OCI-LY7 (cell line): ENCODE data around the gene RPS19. TPM values are rescaled to one million over a fixed set of nuclear protein-coding genes. Genes with fewer than 3 reads are reported as not detected.

Experiments used
- BruUV-seq: library from RNA; stranded (reverse); fragments of 400-500 nt; replicated peaks from 2 replicates; lab custom pipeline; 2021; lab: Mats Ljungman, UMichigan
- CTCF ChIA-PET: fragments of 300-600 bp; sonication (Branson Sonifier 250); formaldehyde crosslinking; loops from one replicate; lab custom pipeline; 2022; ENCODE audit warnings: antibody characterized with exemption; ENCODE audit not compliant: unreplicated experiment; lab: Charles Lee
- POLR2A ChIA-PET: fragments of 300-600 bp; sonication (Branson Sonifier 250); formaldehyde crosslinking; loops from one replicate; lab custom pipeline; 2022; ENCODE audit warnings: antibody characterized with exemption; lab: Charles Lee
- DNase-seq: peaks from one replicate; pipeline ENCODE4 v3.0.0-alpha.2; 2015; ENCODE audit warnings: low spot score
- H2AFZ ChIP-seq: fragments of 200-600 bp; sonication (generic), shearing (Covaris generic); 2 replicates; pipeline ENCODE4 v1.6.1; 2014; ENCODE audit warnings: mild to moderate bottlenecking, antibody characterized with exemption, low read length, moderate library complexity
- H3K27ac ChIP-seq: fragments of 200-600 bp; sonication (generic); 2 replicates; pipeline ENCODE4 v1.5.1; 2014; ENCODE audit warnings: mixed run types, low read depth, mild to moderate bottlenecking, moderate library complexity, low read length, inconsistent platforms; ENCODE audit not compliant: poor library complexity, severe bottlenecking
- H3K36me3 ChIP-seq: fragments of 200-600 bp; sonication (generic); 2 replicates; pipeline ENCODE4 v1.6.1; 2014; ENCODE audit warnings: mild to moderate bottlenecking, antibody characterized with exemption, low read length, moderate library complexity, mixed read lengths; ENCODE audit not compliant: insufficient read depth
- H3K4me1 ChIP-seq: fragments of 200-600 bp; sonication (generic); 2 replicates; pipeline ENCODE4 v1.5.1; 2014; ENCODE audit warnings: mild to moderate bottlenecking, low read length; ENCODE audit not compliant: insufficient read depth, poor library complexity, severe bottlenecking
- H3K4me2 ChIP-seq: fragments of 200-600 bp; sonication (generic); 2 replicates; pipeline ENCODE4 v1.6.1; 2014; ENCODE audit warnings: mild to moderate bottlenecking, low read length
- H3K4me3 ChIP-seq: fragments of 200-600 bp; sonication (generic); 2 replicates; pipeline ENCODE4 v1.5.1; 2014; ENCODE audit warnings: mild to moderate bottlenecking, low read depth, low read length; ENCODE audit not compliant: poor library complexity, severe bottlenecking
- H3K79me2 ChIP-seq: fragments of 200-600 bp; sonication (generic); 2 replicates; pipeline ENCODE4 v1.6.1; 2016; ENCODE audit warnings: low read depth, mild to moderate bottlenecking, low read length, moderate library complexity, mixed read lengths; ENCODE audit not compliant: insufficient read depth
- H3K9me2 ChIP-seq: fragments of 200-600 bp; sonication (generic); 2 replicates; pipeline ENCODE4 v1.6.1; 2016; ENCODE audit warnings: mild to moderate bottlenecking, low read length, mixed read lengths; ENCODE audit not compliant: insufficient read depth
- H3K9me3 ChIP-seq: fragments of 200-600 bp; sonication (generic); 2 replicates; pipeline ENCODE4 v1.6.1; 2014; ENCODE audit warnings: mild to moderate bottlenecking, mixed run types, low read length, mixed read lengths
- H4K20me1 ChIP-seq: fragments of 200-600 bp; sonication (generic); 2 replicates; pipeline ENCODE4 v1.6.1; 2014; ENCODE audit warnings: mild to moderate bottlenecking, antibody characterized with exemption, low read length, moderate library complexity, mixed read lengths; ENCODE audit not compliant: insufficient read depth
- EZH2phosphoT487 ChIP-seq: fragments of 200-600 bp; sonication (generic); IDR thresholded peaks from 2 replicates; pipeline ENCODE4 v1.6.1; 2018; ENCODE audit warnings: low read depth, borderline replicate concordance, mild to moderate bottlenecking, mixed run types, antibody characterized with exemption, low read length, moderate library complexity, mixed read lengths
- intact Hi-C: fragments of 100-400 bp; cut with micrococcal nuclease; formaldehyde crosslinking; loops from one replicate; pipeline ENCODE4 v1.10.0; 2022; ENCODE audit not compliant: unreplicated experiment
- total RNA-seq, 2 experiments: library from RNA; depleted of rRNA in 1 of 2; stranded (reverse); fragments of >200 nt in 1 of 2; shearing (Covaris generic) in 1 of 2; gene quantifications; 2 replicates each; pipeline ENCODE4 v1.2.3, GENCODE V29; 2014 to 2022
- TF ChIP-seq, protein P1 (sequence below): fragments of 200-600 bp; sonication (generic); conservative IDR thresholded peaks from 2 replicates; pipeline ENCODE4 v1.5.1; 2014; ENCODE audit warnings: mild to moderate bottlenecking, antibody characterized with exemption, low read length, moderate library complexity, mixed read lengths

Gene RPS19
- total RNA-seq, 2 experiments from 2014 or later = 3,803 to 4,414 TPM

DNA sequence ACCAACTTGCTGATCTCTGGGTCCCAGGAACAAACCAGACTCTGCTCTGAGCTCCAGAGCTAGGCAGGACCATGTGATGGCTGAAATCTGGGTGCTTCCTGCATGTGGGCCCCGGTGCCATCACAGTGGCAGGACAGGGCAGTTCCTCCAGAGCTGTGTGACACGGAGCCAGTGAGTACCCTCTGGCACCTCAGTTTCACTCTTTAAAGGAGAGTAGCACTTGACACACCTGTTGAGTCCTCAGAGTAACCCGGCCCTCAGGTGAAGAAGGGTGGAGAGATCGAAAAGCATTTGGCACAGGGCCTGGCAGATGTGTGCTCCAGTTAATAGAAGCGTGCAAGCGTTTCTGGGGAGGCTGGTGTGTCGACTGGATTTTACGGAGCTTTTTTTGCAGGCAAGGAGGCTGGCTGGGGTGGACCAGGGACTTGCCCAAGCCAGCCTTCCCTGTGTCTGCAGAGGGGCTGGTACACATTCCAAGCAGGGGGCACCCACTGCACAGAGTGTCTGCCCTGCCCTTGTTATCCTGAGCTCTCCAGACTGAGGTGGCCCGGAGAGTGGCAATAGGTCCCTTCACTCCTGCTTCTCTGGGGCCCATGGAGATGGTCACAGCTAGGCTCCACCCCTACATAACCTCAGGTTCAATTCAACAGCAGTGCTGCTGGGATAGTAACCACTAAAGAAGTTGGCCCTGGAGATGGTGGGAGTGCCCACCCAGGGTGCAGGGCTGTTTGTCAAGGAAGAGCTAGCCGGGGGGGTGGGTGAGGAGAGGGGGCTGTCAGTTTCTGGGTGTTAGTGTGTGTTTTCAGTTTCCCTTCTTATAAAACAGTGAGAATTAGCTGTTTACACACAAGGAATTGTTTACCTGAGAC lies 8.3 kb downstream of the RPS19 start:
- H3K36me3 ChIP-seq = peaks cover 97% of the 10 kb centered on the region
- ChIA-PET CTCF (interaction anchor here (0.9 kb wide), 1 partner anchor 9 kb away, joined by 6 read pairs; no protein-coding TSS in a partner anchor), POLR2A (interaction anchor here (0.9 to 1.6 kb wide), 2 partner anchors 9 to 74 kb away, joined by 3 to 5 read pairs; no protein-coding TSS in a partner anchor)

DNA sequence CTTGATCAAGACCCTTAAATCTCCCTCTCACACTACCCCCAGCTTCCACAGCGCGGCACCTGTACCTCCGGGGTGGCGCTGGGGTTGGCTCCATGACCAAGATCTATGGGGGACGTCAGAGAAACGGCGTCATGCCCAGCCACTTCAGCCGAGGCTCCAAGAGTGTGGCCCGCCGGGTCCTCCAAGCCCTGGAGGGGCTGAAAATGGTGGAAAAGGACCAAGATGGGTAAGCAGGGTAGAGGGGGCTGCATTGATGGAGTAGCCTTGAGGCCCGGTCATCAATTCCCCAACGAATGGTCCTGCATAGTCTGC lies 8.9 kb downstream of the RPS19 start:
- TF ChIP-seq, protein P1, sequence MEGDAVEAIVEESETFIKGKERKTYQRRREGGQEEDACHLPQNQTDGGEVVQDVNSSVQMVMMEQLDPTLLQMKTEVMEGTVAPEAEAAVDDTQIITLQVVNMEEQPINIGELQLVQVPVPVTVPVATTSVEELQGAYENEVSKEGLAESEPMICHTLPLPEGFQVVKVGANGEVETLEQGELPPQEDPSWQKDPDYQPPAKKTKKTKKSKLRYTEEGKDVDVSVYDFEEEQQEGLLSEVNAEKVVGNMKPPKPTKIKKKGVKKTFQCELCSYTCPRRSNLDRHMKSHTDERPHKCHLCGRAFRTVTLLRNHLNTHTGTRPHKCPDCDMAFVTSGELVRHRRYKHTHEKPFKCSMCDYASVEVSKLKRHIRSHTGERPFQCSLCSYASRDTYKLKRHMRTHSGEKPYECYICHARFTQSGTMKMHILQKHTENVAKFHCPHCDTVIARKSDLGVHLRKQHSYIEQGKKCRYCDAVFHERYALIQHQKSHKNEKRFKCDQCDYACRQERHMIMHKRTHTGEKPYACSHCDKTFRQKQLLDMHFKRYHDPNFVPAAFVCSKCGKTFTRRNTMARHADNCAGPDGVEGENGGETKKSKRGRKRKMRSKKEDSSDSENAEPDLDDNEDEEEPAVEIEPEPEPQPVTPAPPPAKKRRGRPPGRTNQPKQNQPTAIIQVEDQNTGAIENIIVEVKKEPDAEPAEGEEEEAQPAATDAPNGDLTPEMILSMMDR = no peak
- TF ChIP-seq EZH2phosphoT487 = no peak
- Histone ChIP-seq H3K4me3 (peak overlapping the region; percentile 54), H3K36me3 (peaks cover 92% of the 10 kb centered on the region), H3K4me1 (peaks cover 97% of the 10 kb centered on the region), H3K9me3 (no peaks in the 10 kb centered on the region), H3K79me2 (peaks cover 45% of the 10 kb centered on the region), H4K20me1 (peaks cover 26% of the 10 kb centered on the region), H3K27ac (peak overlapping the region; percentile 100), H3K9me2 (no peaks in the 10 kb centered on the region), H2AFZ (no peak overlapping the region), H3K4me2 (peak overlapping the region; percentile 69)
- POLR2A ChIA-PET = interaction anchor here (0.9 to 1.6 kb wide), 2 partner anchors 10 to 74 kb away, joined by 3 to 5 read pairs; no protein-coding TSS in a partner anchor
- no peak for DNase-seq
- intact Hi-C loops = loop anchor here (10.0 kb wide), 1 partner anchor 416 kb away; no protein-coding TSS in a partner anchor
- CTCF ChIA-PET = no interaction called here
- BruUV-seq = no TSS peak

More for the DNA sequence above, 8.3 kb downstream of the RPS19 start:
- intact Hi-C loops = loop anchor here (10.0 kb wide), 1 partner anchor 416 kb away; no protein-coding TSS in a partner anchor
- no peak for DNase-seq
- Histone ChIP-seq H3K4me1 (peaks cover 97% of the 10 kb centered on the region), H4K20me1 (peaks cover 29% of the 10 kb centered on the region), H2AFZ (no peak overlapping the region), H3K9me2 (no peaks in the 10 kb centered on the region), H3K27ac (peak overlapping the region; percentile 100), H3K9me3 (no peaks in the 10 kb centered on the region), H3K4me2 (peak overlapping the region; percentile 69), H3K4me3 (peak overlapping the region; percentile 54), H3K79me2 (peaks cover 51% of the 10 kb centered on the region)
- no TSS peak for BruUV-seq
- TF ChIP-seq, protein P1 = no peak
- no peak for TF ChIP-seq EZH2phosphoT487
